HG03558 (cell line): Measurements from ENCODE around the gene CCDC74B.
"Not testable (repeated sequence)": the region's sequence is repeated elsewhere in the genome, so short reads cannot be mapped to it uniquely, and the experiment has no call there.

Experiments
- ATAC-seq: cut with Tn5 transposase; IDR thresholded peaks from one replicate; pipeline ENCODE4 v1.9.1; 2021; ENCODE audit warnings: moderate number of reproducible peaks; ENCODE audit not compliant: unreplicated experiment; ENCODE audit errors: extremely low read depth

CCDC74B gene

DNA sequence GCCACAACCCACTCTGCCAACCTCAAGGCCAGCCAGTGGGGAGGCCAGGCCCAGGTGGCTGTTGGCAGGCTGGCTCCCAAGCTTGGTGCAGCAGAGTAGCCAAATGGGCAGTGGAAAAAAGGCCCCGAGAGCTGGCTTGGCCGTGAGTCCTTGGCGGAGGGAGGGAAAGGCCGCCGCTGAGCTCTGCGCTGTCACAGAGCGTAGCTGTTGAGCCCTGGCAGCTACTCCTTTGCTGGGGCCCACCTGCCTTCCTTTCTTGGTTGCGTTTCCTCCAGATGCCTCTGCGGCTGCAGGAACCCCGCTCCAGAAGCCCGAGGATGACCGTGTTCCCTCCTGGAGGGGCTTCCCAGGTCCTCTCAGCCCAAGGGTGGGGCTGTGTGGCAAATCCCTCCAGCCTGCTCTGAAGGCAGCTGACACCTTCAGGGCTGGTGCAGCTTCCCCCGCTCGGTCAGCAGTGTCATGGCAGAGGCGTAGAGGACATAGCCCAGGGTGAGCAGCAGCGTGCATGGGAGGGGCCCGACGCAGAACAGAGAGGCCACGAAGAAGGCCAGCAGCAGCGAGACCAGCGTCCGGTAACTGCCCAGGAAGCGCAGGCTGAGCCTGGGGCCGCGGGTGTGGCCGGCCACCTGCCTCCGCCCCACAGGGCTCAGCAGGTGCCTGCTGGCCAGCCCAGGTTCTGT is 7.4 kb upstream of the CCDC74B start:
- ATAC-seq: not testable (repeated sequence)

DNA sequence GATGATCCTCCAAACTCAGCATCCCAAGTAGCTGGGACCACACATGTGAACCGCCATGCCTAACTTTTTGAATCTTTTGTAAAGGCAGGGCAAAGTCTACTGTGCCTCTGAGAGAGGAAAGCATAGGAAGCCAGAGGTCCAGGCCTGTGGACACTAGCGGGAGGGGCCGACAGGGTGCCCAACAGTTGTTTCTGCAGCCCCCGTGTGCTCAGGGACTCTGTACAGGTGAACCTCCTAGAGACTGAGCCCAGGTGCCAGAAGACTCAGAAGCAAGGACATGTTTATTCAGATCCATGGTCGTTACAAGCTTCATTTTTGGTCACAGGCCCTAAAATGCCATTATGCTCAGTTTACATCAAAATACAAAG is 6.2 kb upstream of the CCDC74B start:
- not testable (repeated sequence) for ATAC-seq

- no peak for ATAC-seq
Measured at GRCh38 chr2:130150181-130151144, 5.6 kb upstream of the CCDC74B start.

GRCh38 chr2:130148515-130148914 is 3.6 kb upstream of the CCDC74B start:
- ATAC-seq: not testable (repeated sequence)

GRCh38 chr2:130143266-130144039 is 1.5 kb downstream of the CCDC74B start:
- not testable (repeated sequence) for ATAC-seq

DNA sequence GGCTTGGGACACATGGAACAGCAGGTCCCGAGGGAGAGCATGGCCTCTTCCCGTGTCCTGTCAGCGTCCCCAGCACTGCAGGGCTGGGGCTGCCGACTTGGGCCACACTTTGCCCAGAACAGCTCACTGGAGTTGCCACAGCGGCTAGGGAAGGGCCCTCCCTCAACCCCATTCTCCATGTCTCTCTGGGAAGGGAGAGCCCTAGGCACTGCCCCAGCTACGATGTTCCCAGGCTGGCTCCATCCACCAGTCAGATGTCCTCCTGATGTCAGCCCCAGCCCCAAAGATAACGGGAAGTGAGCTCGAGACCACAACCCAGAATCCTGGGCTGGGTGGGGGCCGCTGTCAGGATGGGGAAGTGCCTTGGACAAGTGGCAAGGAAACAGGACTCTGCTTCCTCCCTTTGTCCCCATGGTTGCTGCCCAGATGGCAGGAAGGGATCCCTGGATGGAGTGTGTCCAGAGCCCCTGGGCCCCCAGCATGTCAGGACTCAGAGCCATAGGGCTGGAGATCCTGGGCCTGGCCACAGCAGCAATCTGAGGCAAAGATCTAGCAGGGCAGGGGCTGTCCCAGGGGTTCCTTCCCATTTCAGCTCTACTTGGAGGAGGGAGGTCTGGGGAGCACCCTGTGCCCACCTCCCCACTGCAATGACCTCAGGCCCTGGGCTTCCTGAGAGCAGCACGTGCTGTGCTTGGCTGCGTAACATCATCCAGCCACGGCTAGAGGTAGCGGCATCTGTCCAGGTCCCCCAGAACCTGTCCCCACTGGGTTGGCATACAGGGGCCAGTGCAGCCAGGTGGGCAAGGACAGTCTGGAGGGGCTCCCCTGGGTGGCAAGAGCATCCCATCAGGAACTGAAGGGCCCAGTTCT is 2.3 kb downstream of the CCDC74B start:
- not testable (repeated sequence) for ATAC-seq

GRCh38 chr2:130141645-130142370 is 3.1 kb downstream of the CCDC74B start:
- ATAC-seq: not testable (repeated sequence)

DNA sequence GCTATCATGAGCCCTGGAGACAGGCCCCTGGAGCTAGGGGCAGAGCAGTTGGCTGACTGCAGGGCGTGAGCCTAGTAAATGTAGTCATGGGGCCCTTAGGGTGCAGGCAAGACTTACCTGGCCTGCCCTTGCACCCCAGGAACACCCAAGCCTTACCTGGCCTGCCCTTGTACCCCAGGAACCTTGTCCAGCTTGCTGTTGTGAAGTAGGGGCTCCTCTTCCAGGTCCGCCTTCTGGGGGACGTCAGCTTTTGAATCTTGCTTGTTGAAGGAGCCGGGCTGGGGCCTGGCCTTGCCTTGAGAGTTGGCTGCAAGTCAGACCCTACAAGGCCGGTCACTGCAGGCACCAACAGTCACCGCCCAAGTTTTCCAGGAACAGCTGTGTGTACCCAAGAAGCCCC is 3.9 kb downstream of the CCDC74B start:
- ATAC-seq: not testable (repeated sequence)

DNA sequence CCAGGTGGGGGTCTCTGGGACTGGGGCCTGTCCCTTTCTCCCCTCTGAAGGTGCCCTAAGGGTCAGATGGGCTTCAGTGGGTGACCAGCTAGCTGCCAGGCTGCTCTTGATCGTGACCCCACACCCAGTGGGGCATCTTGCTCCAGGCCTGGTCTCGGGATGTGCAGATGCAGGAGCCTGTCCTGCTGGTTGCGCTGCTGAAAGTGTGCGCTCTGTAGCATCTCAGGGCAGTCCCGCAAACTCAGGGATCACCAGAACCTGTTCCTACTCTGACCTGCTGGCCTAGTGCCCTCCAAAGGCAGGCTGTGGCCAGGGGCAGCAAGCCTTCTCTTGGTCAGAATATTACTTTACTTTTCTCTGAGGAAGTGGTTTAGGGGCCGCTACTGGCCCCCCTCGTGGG is 4.4 kb downstream of the CCDC74B start:
- ATAC-seq: not testable (repeated sequence)

- not testable (repeated sequence) for ATAC-seq
Measured at GRCh38 chr2:130139331-130140280, 5.3 kb downstream of the CCDC74B start.

GRCh38 chr2:130138841-130139251 is 6.1 kb downstream of the CCDC74B start:
- ATAC-seq: not testable (repeated sequence)

DNA sequence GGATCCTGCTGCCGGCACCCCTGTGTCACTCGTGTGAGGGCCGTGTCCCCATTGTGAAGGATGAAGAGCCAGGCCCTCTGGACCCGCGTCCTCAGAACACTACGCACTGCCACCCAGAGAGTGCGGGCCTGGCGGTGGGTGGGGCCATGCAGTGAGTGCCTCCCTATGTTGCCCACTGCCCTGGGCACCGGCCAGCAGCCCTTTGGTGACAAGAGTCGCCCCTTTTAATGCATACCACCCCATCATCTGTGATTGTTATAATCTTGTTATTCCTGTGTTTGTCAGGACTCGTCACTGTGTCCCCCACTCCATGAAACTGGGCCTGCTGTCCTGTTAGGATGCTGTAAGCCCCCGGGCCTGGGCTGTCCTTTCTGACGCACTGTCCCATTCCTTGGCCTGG is 6.6 kb downstream of the CCDC74B start:
- not testable (repeated sequence) for ATAC-seq

DNA sequence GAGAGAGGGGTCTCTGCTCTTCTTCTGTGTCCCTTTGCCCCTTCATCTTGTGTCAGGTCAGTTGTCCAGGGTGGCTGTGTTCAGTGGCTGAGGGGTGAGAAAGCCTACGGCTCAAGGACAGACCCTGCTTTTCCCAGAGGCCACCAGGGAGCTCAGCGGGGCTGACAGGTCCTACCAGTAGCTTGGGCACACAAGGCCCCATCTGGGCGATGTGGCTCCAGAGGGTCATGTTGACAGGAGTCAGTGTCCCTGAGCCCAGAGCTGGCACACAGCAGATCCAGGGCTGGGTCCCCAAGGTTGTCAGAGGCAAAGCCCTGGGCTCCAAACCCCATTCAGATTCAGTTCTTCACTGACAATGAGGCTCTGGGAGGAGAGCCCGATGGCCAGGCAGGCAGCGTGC is 7.8 kb downstream of the CCDC74B start:
- not testable (repeated sequence) for ATAC-seq

- not testable (repeated sequence) for ATAC-seq
Measured at GRCh38 chr2:130136546-130136945, 8.4 kb downstream of the CCDC74B start.

GRCh38 chr2:130135692-130136541 is 9.0 kb downstream of the CCDC74B start:
- no peak for ATAC-seq

GRCh38 chr2:130129120-130129829 is 15.6 kb downstream of the CCDC74B start, which contains the start of gene POTEF:
TSS of gene POTEF (minus strand) at chr2:130129222. CDS start at chr2:130120515, 8,707 bp downstream.
- not testable (repeated sequence) for ATAC-seq
